Trophoblast cell (in vitro differentiated cells and primary cell): ENCODE measurements around the gene AGBL4.

Experiments
- DNase-seq, 2 donors: peaks; one replicate each; pipeline ENCODE4 v3.0.0-alpha.2; 2016
- H2AFZ ChIP-seq: 2 replicates; pipeline ENCODE4 v1.6.1; 2013; ENCODE audit warnings: low read length, moderate library complexity, mild to moderate bottlenecking; ENCODE audit not compliant: insufficient read depth, poor library complexity
- H2AK5ac ChIP-seq: 2 replicates; pipeline ENCODE4 v1.6.1; 2013; ENCODE audit warnings: mild to moderate bottlenecking, low read length
- H2BK120ac ChIP-seq: 2 replicates; pipeline ENCODE4 v1.6.1; 2013; ENCODE audit warnings: low read length, mild to moderate bottlenecking, moderate library complexity; ENCODE audit not compliant: insufficient read depth, poor library complexity
- H2BK12ac ChIP-seq: 2 replicates; pipeline ENCODE4 v1.6.1; 2013; ENCODE audit warnings: mild to moderate bottlenecking, low read length, moderate library complexity
- H2BK5ac ChIP-seq: 2 replicates; pipeline ENCODE4 v1.6.1; 2013; ENCODE audit warnings: low read length, low read depth, moderate library complexity, mild to moderate bottlenecking; ENCODE audit not compliant: poor library complexity
- H3K14ac ChIP-seq: 2 replicates; pipeline ENCODE4 v1.6.1; 2013; ENCODE audit warnings: mild to moderate bottlenecking, low read length
- H3K18ac ChIP-seq: 2 replicates; pipeline ENCODE4 v1.6.1; 2013; ENCODE audit warnings: mild to moderate bottlenecking, low read length
- H3K23ac ChIP-seq: 2 replicates; pipeline ENCODE4 v1.6.1; 2013; ENCODE audit warnings: low read length
- H3K27ac ChIP-seq: 2 replicates; pipeline ENCODE4 v1.5.1; 2013; ENCODE audit warnings: low read depth, mild to moderate bottlenecking, inconsistent platforms, low read length, moderate library complexity
- H3K27me3 ChIP-seq: 2 replicates; pipeline ENCODE4 v1.6.1; 2013; ENCODE audit warnings: inconsistent platforms, mild to moderate bottlenecking, low read length, moderate library complexity; ENCODE audit not compliant: insufficient read depth
- H3K36me3 ChIP-seq, 2 experiments: 1 replicate in 1 of 2; 2 replicates in 1 of 2; pipeline ENCODE4 v1.6.1; 2013; ENCODE audit warnings: low read length in 2 of 2, mild to moderate bottlenecking in 2 of 2, moderate library complexity in 1 of 2; ENCODE audit not compliant: insufficient read depth in 2 of 2, control insufficient read depth in 1 of 2
- H3K4ac ChIP-seq: 2 replicates; pipeline ENCODE4 v1.6.1; 2013; ENCODE audit warnings: low read depth, mild to moderate bottlenecking, low read length, moderate library complexity
- H3K4me1 ChIP-seq, 2 experiments: 1 replicate in 1 of 2; 2 replicates in 1 of 2; pipeline ENCODE4 v1.6.1; 2013; ENCODE audit warnings: low read length in 2 of 2, mild to moderate bottlenecking in 2 of 2, moderate library complexity in 1 of 2; ENCODE audit not compliant: insufficient read depth in 2 of 2, control insufficient read depth in 1 of 2
- H3K4me2 ChIP-seq: 2 replicates; pipeline ENCODE4 v1.6.1; 2013; ENCODE audit warnings: inconsistent platforms, mild to moderate bottlenecking, low read length, moderate library complexity
- H3K4me3 ChIP-seq: 2 replicates; pipeline ENCODE4 v1.5.1; 2013; ENCODE audit warnings: mild to moderate bottlenecking, low read depth, low read length, inconsistent platforms
- H3K79me1 ChIP-seq: one replicate; pipeline ENCODE4 v1.6.1; 2013; ENCODE audit warnings: low read length
- H3K79me2 ChIP-seq: 2 replicates; pipeline ENCODE4 v1.6.1; 2013; ENCODE audit warnings: low read length, mild to moderate bottlenecking; ENCODE audit not compliant: control insufficient read depth, insufficient read depth, poor library complexity
- H3K9ac ChIP-seq: 2 replicates; pipeline ENCODE4 v1.6.1; 2013; ENCODE audit warnings: mild to moderate bottlenecking, low read length
- H3K9me3 ChIP-seq: 2 replicates; pipeline ENCODE4 v1.6.1; 2013; ENCODE audit warnings: low read depth, mild to moderate bottlenecking, control low read depth, inconsistent platforms, low read length; ENCODE audit not compliant: insufficient read depth
- H4K12ac ChIP-seq: 2 replicates; pipeline ENCODE4 v1.6.1; 2013; ENCODE audit warnings: low read depth, mild to moderate bottlenecking, low read length, moderate library complexity
- H4K8ac ChIP-seq: 2 replicates; pipeline ENCODE4 v1.6.1; 2013; ENCODE audit warnings: low read depth, mild to moderate bottlenecking, low read length, moderate library complexity
- H4K91ac ChIP-seq: one replicate; pipeline ENCODE4 v1.6.1; 2013; ENCODE audit warnings: low read depth, mild to moderate bottlenecking, low read length, moderate library complexity
- WGBS: extraction: QIAGEN DNeasy Blood & Tissue Kit; methylation state at CpG from one replicate; pipeline ENCODE4 v1.1.7; 2013; ENCODE audit warnings: missing lambda C conversion rate; ENCODE audit not compliant: insufficient read length, insufficient coverage; ENCODE audit errors: extremely low coverage; 5-methylcytosine and 5-hydroxymethylcytosine counted together

AGBL4 gene

GRCh38 chr1:49435291-49435690 lies 588.5 kb downstream of the AGBL4 start:
- Histone ChIP-seq H3K4me2 (no peak overlapping the region), H3K27ac (no peak overlapping the region), H3K23ac (no peak overlapping the region), H3K36me3 (no peaks in the 10 kb centered on the region), H2BK120ac (no peak overlapping the region), H2AFZ (no peak overlapping the region), H3K9ac (no peak overlapping the region), H3K4me1 (no peaks in the 10 kb centered on the region), H4K12ac (no peak overlapping the region), H2AK5ac (no peak overlapping the region), H4K91ac (no peak overlapping the region), H3K4me3 (no peak overlapping the region), H3K9me3 (no peaks in the 10 kb centered on the region), H3K4ac (no peak overlapping the region), H4K8ac (no peak overlapping the region), H3K14ac (no peak overlapping the region), H3K79me2 (no peaks in the 10 kb centered on the region), H3K27me3 (no peaks in the 10 kb centered on the region), H2BK5ac (no peak overlapping the region), H3K79me1 (no peaks in the 10 kb centered on the region), H2BK12ac (no peak overlapping the region), H3K18ac (no peak overlapping the region)
- no peak for DNase-seq

GRCh38 chr1:49424782-49425181 lies 599.0 kb downstream of the AGBL4 start:
- Histone ChIP-seq H3K4me1 (no peaks in the 10 kb centered on the region), H2AK5ac (no peak overlapping the region), H2BK12ac (no peak overlapping the region), H3K9ac (no peak overlapping the region), H2BK120ac (no peak overlapping the region), H3K4me2 (no peak overlapping the region), H4K12ac (no peak overlapping the region), H2BK5ac (no peak overlapping the region), H3K23ac (no peak overlapping the region), H3K18ac (no peak overlapping the region), H2AFZ (no peak overlapping the region), H3K27ac (no peak overlapping the region), H3K4ac (no peak overlapping the region), H3K27me3 (no peaks in the 10 kb centered on the region), H3K14ac (no peak overlapping the region), H3K79me2 (no peaks in the 10 kb centered on the region), H3K36me3 (no peaks in the 10 kb centered on the region), H3K4me3 (no peak overlapping the region), H4K8ac (no peak overlapping the region), H3K9me3 (peaks cover 6% of the 10 kb centered on the region), H3K79me1 (no peaks in the 10 kb centered on the region), H4K91ac (no peak overlapping the region)
- no peak for DNase-seq
- no CpG with 5 or more reads among the region's 3 CpGs for WGBS

DNA sequence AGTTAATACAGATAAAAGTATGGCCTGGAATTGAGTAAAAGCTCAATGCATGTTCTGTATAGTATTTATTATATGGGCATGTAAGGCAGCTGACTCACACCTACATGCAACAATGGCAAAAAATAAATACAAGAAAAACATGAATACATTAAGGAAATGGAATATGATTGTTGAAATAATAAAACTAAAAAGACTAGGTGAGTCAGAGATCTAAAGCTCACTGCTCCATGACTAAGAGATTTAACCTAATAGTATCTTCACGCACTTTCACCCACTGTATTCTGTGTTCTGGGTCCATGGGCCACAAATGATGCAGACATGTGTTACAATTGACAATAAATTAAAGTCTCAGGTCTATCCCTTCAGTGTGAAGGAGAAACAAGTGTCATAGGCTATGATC lies 607.0 kb downstream of the AGBL4 start:
- no peaks in the 10 kb centered on the region for H3K4me1 ChIP-seq
- no peaks in the 10 kb centered on the region for H3K79me1 ChIP-seq
- H3K4me3 ChIP-seq, result no peak overlapping the region
- H4K12ac ChIP-seq, result no peak overlapping the region
- H2AFZ ChIP-seq, result no peak overlapping the region
- no peaks in the 10 kb centered on the region for H3K27me3 ChIP-seq
- no peaks in the 10 kb centered on the region for H3K79me2 ChIP-seq
- H4K91ac ChIP-seq, result no peak overlapping the region
- H3K18ac ChIP-seq, result no peak overlapping the region
- H3K4ac ChIP-seq, result no peak overlapping the region
- H3K4me2 ChIP-seq, result no peak overlapping the region
- no peak overlapping the region for H3K27ac ChIP-seq
- no CpG with 5 or more reads among the region's 1 CpG for WGBS
- no peak overlapping the region for H4K8ac ChIP-seq
- H3K36me3 ChIP-seq, result no peaks in the 10 kb centered on the region
- no peak overlapping the region for H3K9ac ChIP-seq
- H2BK120ac ChIP-seq, result no peak overlapping the region
- no peak overlapping the region for H2BK5ac ChIP-seq
- H2BK12ac ChIP-seq, result no peak overlapping the region
- no peak overlapping the region for H2AK5ac ChIP-seq
- H3K9me3 ChIP-seq, result no peaks in the 10 kb centered on the region
- DNase-seq, result no peak
- no peak overlapping the region for H3K14ac ChIP-seq
- H3K23ac ChIP-seq, result no peak overlapping the region

- no peak overlapping the region for H2BK5ac ChIP-seq
- H3K27ac ChIP-seq, result no peak overlapping the region
- no peak overlapping the region for H2AFZ ChIP-seq
- DNase-seq, result no peak
- H3K4ac ChIP-seq, result no peak overlapping the region
- H2BK12ac ChIP-seq, result no peak overlapping the region
- H3K27me3 ChIP-seq, result no peaks in the 10 kb centered on the region
- no peak overlapping the region for H4K91ac ChIP-seq
- no peak overlapping the region for H3K18ac ChIP-seq
- H3K36me3 ChIP-seq, result no peaks in the 10 kb centered on the region
- WGBS, result no CpG with 5 or more reads among the region's 2 CpGs
- no peak overlapping the region for H3K4me2 ChIP-seq
- H3K14ac ChIP-seq, result no peak overlapping the region
- no peak overlapping the region for H3K23ac ChIP-seq
- no peaks in the 10 kb centered on the region for H3K79me1 ChIP-seq
- no peak overlapping the region for H4K8ac ChIP-seq
- H2AK5ac ChIP-seq, result no peak overlapping the region
- peaks cover 4% of the 10 kb centered on the region for H3K9me3 ChIP-seq
- H3K4me1 ChIP-seq, result no peaks in the 10 kb centered on the region
- no peak overlapping the region for H3K9ac ChIP-seq
- H3K79me2 ChIP-seq, result no peaks in the 10 kb centered on the region
- no peak overlapping the region for H3K4me3 ChIP-seq
- no peak overlapping the region for H2BK120ac ChIP-seq
- no peak overlapping the region for H4K12ac ChIP-seq
These were observed 615.4 kb downstream of the AGBL4 start for GRCh38 chr1:49408346-49408745.

- peaks cover 2% of the 10 kb centered on the region for H3K9me3 ChIP-seq
- H2BK5ac ChIP-seq, result no peak overlapping the region
- H4K91ac ChIP-seq, result no peak overlapping the region
- H4K8ac ChIP-seq, result no peak overlapping the region
- H2BK12ac ChIP-seq, result no peak overlapping the region
- H3K79me1 ChIP-seq, result no peaks in the 10 kb centered on the region
- DNase-seq, result no peak
- H3K4ac ChIP-seq, result no peak overlapping the region
- no peaks in the 10 kb centered on the region for H3K79me2 ChIP-seq
- no peak overlapping the region for H3K4me2 ChIP-seq
- no peaks in the 10 kb centered on the region for H3K4me1 ChIP-seq
- H2BK120ac ChIP-seq, result no peak overlapping the region
- H2AK5ac ChIP-seq, result no peak overlapping the region
- no peak overlapping the region for H3K27ac ChIP-seq
- H3K4me3 ChIP-seq, result no peak overlapping the region
- H3K9ac ChIP-seq, result no peak overlapping the region
- H3K18ac ChIP-seq, result no peak overlapping the region
- no peak overlapping the region for H4K12ac ChIP-seq
- H3K36me3 ChIP-seq, result no peaks in the 10 kb centered on the region
- H3K27me3 ChIP-seq, result no peaks in the 10 kb centered on the region
- no peak overlapping the region for H2AFZ ChIP-seq
- no peak overlapping the region for H3K23ac ChIP-seq
- H3K14ac ChIP-seq, result no peak overlapping the region
These were observed 626.7 kb downstream of the AGBL4 start for GRCh38 chr1:49397086-49397485.
